ENCODE data around the gene CACNG1.

DNA sequence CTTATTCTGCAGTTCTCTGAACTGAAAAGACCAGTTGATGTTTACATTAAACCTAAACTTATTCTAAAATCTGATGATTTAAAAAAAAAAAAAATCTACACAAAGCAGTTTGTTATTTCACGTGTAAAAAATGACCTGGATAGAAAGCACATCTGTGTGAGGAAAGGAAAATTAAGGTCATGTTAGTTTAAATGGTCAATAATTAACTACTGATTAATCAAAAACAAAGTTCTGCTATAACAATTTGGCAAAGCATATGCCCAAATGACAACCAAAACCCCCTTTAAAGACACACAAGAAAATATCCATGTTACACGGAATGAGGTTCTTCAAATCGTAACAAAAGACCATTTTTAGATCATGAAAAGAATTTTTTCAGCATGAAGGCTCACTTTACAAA is 30.4 kb downstream of the CACNG1 start:
- no peak for TF ChIP-seq POLR2A (IDR thresholded peaks at IDR 0.05)
- TF ChIP-seq, protein P1, sequence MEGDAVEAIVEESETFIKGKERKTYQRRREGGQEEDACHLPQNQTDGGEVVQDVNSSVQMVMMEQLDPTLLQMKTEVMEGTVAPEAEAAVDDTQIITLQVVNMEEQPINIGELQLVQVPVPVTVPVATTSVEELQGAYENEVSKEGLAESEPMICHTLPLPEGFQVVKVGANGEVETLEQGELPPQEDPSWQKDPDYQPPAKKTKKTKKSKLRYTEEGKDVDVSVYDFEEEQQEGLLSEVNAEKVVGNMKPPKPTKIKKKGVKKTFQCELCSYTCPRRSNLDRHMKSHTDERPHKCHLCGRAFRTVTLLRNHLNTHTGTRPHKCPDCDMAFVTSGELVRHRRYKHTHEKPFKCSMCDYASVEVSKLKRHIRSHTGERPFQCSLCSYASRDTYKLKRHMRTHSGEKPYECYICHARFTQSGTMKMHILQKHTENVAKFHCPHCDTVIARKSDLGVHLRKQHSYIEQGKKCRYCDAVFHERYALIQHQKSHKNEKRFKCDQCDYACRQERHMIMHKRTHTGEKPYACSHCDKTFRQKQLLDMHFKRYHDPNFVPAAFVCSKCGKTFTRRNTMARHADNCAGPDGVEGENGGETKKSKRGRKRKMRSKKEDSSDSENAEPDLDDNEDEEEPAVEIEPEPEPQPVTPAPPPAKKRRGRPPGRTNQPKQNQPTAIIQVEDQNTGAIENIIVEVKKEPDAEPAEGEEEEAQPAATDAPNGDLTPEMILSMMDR (IDR thresholded peaks at IDR 0.05) = no peak

Measured in heart left ventricle (tissue), 13 donors.